ENCODE data around the gene TMEM52.

Gene TMEM52

DNA sequence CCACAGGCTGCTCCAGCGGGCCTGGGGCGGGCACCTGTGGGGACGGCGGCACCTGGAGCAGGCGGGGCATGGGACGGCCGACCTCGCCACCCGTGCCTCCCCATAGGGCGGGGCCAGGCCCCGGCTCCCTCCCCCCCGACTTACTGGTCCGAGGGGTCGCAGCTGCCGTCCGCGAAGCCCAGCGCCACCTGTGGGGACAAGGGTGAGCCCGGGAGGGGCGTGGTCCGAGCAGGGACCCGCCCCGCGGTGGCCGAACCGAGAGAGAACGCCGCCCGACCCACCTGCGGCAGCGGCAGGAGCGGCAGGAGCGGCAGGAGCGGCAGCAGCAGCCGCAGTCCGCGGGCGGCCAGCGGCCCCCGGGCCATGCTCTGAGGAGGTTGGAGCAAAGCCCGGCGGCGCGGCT is at the start of gene TMEM52:
Gene TMEM52 (minus strand): TSS at position 379 of the 403 bp plus-strand sequence. CDS start 14 bp downstream, at position 365.
- DNase-seq (ENCODE audit: low read depth) = no peak

DNA sequence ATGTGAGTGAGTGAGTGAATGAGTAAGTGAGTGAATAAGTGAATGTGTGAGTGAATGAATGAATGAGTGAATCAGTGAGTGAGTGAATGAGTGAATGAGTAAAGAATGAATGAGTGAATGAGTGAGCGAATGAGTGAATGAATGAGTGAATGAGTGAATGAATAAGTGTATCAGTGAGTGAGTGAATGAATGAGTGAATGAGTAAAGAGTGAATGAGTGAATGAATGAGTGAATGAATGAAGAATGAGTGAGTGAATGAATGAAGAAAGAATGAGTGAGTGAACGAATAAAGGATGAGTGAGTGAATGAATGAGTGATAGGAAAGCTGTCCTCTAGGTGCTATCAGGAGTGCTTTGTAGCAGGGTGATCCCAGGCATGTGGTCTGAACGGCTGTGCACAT is 48.8 kb upstream of the TMEM52 start:
- no peak for DNase-seq (ENCODE audit: low read depth)

DNA sequence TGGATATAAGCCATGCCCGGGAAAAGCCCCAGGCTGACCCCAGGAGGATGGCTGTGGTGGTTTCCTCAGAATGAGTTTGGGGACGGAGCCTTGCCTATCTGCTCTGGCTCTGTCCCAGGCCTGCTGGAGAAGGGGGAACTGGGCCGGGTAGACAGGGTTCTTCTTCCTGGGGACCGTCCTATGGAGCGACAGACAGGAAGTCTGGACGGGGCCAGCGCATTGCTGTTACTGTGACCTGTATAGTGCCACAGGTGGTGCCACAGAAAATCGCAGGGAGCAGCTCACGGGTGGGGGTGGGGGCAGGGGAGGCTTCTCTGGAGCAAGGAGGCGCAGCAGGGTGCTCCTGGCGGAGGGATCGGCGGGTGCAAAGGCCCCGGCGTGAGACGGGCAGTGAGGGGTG is 48.1 kb upstream of the TMEM52 start:
- DNase-seq (ENCODE audit: low read depth) = no peak

DNA sequence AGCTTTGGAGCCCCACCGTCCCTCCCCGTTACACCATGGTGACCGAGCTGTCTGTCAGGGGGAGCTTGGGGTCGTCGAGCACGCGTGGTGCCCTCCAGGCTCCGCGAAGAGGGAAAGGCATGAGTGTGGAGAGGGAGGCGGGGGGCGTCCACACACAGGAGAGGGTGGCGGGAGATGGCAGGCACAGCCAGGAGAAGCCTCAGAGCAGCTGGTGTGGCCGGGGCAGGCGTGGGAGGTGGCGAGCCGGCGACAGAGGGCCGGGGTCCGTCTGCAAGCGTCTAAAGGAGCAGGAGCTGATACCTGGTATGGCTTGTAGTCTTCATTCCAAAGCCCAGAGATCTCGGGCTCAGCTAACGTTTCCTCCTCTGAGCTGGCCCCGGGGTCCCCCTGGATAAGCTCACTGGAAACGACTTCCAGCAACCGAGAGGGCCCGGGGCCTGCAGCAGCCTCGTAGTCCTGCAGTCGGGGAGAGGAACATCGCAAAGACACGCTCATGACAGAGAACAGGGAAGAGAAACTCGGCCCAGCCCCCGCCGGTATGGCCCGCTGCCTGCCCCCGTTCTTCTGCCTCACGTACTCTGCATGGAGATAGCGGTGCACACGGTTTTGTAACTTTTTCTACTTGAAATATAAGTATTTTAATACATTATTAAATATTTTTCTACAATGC is 47.1 kb upstream of the TMEM52 start:
- DNase-seq (ENCODE audit: low read depth) = no peak

- no peak for DNase-seq (ENCODE audit: low read depth)
These were observed 46.5 kb upstream of the TMEM52 start for GRCh38 chr1:1965546-1965945.

DNA sequence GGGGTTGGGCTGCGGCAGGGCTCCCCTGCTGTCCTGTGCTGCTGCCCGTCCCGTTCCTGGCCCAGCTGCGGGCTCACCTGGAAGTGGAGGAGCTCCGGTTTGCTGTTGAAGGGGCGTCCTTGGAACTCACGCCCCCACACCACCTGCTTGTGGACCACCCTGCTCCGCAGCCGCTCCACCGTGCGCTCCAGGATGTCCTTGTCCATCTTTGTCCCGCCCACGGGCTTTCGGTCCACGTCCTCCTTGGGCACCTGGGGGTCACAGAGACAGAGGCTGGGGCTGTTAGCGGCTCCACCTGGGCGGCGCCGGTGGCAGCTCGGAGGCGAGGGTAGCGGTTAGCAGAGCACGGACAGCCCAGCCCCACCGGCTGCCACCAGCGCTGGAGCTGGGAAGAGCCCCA is 45.7 kb upstream of the TMEM52 start:
- no peak for DNase-seq (ENCODE audit: low read depth)

- DNase-seq (ENCODE audit: low read depth) = no peak
These were observed 44.5 kb upstream of the TMEM52 start for GRCh38 chr1:1963570-1963969.

GRCh38 chr1:1962752-1963151 is 43.7 kb upstream of the TMEM52 start:
- no peak for DNase-seq (ENCODE audit: low read depth)

DNA sequence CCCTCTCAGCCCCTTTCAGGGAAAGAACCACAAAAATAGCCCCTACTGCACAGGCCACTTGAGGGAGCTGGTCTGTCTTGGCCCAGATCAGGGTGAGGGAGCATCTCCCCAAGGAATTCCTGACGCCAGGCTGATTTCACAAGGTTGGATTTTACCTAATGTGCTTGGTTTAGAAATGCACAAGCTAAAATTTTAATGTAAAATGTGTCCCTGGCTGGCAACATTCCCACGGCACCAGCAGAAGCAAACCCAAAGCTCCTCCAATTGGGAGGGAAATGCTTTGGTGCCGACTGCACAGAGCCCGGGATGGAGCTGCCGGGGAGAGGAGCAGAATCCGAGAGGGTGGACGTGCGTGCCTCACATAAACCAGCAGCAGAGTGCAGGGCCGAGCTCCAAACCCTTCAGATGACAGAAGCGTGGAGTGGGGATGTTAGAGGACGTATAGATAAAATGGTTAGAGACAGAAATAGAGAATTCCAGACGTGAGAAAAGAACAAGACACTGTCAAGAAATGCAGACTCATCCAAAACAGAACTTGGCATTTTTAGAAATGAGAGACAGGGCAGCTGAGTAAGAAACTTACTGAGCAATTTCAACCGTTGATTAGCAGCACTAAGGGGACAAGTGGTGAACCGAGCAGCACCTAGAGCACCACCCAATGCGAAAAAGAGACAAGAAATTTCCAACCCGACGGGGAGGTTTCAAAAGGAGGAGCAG is 41.6 kb upstream of the TMEM52 start:
- DNase-seq (ENCODE audit: low read depth) = peak; percentile 55

- DNase-seq (ENCODE audit: low read depth) = peak; percentile 40
These were observed 40.9 kb upstream of the TMEM52 start for GRCh38 chr1:1959840-1960479.

DNA sequence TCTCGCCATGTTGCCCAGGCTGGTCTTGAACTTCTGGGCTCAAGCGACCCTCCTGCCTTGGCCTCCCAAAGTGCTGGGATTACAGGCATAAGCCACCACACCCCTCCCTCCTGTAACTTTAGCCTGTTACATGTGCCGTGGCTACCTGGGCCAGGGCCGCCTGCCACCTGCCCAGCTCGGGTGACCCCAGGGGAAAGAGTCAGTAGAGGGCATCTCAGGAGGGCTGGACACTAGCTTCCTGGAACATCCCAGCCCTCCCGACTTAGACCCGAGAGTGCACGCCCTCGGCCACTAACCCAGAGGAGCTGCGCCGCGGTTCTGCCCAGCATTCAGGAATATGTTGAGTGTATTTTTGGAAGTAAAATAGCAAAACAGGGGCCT is 40.4 kb upstream of the TMEM52 start:
- DNase-seq (ENCODE audit: low read depth) = no peak

DNA sequence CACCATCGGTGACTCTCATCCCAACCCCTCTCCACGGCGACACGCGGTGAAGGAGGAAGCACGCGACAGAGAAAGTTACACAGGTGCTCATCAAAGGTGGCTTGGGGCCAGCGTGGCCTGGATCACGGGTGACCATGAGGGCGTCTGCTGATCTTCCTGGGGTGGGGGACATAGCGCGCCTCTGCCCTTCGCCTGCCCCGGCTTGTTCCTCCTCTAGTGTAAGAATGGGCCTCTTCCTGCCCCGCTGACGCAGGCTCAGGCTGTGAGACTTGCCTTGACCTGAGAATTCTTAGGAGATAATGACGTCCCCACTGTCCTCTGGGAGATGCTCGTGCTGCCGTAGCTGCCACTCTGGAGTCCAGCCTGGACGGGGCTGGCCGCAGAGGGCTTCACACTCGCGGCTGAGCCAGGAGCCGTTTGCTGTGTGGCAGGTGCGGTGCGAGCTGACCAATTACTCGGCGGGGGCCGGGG is 39.0 kb upstream of the TMEM52 start:
- no peak for DNase-seq (ENCODE audit: low read depth)

DNA sequence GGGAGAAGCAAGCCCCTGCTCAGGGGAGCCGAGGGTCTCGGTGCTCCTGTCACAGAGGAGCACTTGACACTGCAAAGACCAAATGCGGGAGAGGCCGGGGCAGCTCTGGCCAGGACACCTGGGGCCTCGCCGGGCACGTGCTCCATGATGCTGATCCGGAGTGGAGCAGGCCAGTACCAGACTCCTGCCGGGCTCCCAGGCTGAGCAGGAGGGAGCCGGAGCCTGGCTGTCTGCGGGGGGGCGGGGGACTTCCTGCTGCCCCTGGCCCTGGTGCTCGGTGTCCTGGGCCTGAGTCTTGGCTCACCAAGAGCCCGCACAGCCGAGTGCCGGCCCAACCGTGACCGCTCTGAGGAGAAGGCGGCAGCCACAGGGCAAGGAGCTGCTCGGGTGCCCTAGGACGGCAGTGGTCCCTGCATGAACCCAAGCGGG is 38.5 kb upstream of the TMEM52 start:
- DNase-seq (ENCODE audit: low read depth) = no peak

DNA sequence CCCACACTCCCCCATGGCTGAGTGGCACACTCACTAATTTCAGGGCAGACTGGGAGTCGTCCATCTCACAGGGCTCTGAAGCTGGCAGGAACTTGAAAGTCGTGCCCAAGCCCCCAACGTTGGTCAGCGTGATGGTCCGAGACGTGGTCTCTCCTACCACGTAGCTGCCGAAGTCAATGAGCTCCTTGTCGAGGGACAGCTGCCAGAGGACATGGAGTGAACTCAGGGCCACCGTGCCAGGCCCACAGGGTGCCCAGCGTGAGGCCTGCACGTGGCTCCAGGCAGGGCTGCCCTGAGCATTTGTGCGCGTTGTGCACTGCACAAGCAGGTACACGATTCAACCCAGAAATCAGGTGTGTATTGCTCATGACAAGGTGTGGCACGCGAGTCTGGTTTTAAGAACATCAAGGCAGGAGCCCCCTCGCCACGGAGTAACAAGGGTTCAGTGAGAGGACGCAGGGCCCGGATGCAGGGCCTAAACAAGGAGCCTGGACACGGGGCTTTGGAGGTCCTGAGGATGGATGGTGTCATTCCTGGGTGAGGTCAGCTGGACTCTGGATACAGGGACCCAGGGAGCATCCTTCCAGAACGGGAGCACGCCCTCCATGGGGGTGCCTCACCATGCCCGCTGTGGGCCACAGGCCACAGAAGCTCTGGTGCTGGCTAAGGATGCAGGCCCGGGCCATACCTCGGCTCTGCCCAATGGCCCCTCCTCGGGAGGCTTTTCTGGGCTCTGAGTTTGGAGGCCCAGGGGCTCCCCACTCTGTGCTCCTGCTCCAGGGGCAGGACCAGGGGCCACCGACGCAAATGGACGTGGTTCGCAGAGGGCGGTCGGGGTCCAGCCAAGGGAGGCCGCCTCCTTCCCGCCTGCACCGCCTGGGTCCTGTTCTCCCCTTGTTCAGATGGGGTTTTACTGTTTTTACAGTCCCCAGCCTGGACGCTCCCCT is 37.8 kb upstream of the TMEM52 start:
- no peak for DNase-seq (ENCODE audit: low read depth)

- no peak for DNase-seq (ENCODE audit: low read depth)
These were observed 37.0 kb upstream of the TMEM52 start for GRCh38 chr1:1956101-1956500.

DNA sequence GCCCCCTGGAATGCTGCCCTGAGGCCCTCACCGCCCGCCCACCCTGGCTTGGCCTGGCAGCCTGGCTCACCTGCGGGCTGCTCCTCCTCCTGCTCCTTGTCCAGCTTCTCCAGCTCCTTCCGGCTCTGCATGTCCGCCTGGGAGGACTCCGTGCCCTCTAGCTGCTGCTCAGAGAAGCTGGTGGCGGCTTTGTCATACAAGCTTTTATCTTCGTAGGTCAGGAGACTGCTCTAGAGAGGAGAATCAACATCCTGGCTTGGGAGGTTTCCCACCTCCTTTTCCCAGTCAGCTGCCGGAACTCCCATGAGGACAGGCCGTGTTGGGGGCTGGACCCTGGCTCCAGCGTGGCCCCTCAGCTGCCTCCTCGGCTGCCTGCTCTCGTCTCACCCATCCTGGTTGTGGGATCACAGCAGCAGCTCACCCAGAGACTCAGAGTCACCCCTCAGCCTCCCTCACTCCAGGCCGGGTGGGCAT is 36.6 kb upstream of the TMEM52 start:
- no peak for DNase-seq (ENCODE audit: low read depth)

GRCh38 chr1:1954831-1955441 is 35.9 kb upstream of the TMEM52 start:
- DNase-seq (ENCODE audit: low read depth) = no peak

DNA sequence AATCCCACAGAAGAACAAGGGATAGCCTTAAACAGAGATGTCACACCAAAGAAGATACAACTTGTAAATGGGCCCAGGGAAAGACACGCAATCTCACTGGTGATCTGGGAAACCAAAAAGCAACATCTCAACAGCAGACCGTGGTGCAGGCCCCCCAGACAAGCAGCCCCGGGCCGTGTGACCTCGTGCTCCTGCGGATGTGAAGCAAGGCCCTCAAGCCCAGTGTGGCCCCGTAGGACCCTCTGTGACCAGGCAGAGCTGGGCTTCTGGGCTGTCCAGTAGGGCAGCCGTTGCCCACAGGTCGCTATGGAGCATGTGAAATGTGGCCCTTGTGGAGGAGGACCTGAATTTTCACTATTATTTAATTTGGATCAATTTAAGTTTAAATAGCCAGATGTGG is 34.9 kb upstream of the TMEM52 start:
- no peak for DNase-seq (ENCODE audit: low read depth)

DNA sequence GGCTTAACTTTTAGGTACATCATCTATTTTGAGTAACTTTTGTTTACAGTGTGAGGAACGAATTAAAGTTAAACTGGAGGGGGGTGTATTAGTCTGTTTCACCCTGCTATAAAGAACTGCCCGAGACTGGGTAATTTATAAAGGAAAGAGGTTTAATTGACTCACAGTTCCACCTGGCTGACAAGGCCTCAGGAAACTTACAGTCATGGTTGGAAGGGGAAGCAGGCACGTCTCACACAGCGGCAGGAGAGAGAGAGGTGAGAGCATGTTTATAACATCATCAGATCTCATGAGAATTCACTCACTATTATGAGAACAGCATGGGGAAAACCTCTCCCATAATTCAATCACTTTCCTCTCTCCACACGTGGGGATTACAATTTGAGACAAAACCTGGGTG is 31.9 kb upstream of the TMEM52 start:
- no peak for DNase-seq (ENCODE audit: low read depth)

DNA sequence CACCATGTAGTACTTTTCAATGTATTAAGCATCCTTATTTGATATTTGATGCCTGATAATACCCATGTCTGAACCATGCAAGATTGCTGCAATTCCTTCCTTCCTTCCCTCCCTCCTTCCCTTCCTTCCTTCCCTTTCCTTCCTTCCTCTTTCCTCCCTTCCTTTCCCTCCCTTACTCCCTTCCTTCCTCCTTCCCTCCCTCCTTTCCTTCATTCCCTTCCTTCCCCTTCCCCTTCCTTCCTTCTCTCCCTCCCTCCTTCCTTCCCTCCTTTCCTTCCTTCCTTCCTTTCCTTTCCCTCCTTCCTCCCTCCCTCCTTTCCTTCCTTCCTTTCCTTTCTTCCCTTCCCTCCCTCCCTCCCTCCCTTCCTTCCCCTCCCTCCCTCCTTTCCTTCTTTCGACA is 29.7 kb upstream of the TMEM52 start:
- no peak for DNase-seq (ENCODE audit: low read depth)

DNA sequence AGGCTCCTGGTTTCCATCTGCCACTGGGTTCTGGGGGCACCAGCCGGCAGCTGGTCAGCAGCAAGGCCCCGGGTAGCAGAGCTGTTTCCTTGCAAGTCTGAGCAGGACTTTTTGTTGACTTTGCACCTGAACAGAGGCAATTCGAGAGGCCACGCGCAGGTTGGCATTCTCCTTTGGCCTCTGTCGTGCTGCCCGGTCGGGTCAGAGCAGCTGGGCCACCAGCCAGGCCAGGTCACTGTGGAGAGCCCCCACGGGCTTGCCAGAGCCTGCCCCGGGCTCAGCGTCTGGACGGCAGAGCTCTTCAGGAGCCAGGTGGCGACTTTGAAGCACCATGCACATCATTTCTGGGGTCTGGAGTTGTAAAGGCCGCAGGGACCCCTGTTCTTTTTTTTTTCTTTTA is 28.4 kb upstream of the TMEM52 start:
- no peak for DNase-seq (ENCODE audit: low read depth)

DNA sequence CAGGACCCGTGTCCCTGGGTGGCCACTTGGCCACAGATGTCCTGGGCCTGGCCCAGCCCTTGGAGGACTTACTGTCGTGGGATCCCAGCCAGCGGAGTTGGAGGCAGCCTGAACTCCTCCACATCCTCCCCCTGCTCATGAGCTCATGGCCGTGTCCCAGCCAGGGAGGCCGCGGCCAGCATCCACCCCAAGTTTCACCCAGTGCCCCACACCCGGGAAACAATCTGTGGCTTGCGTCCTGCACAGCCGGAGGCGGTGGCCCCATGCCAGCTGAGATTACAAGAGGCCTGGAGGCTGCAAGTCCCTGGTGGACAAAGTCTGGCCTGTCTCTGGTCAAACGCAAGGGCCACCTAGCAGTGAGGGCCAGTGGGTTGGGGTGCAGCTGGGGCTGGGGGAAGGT is 27.5 kb upstream of the TMEM52 start:
- peak; percentile 18 for DNase-seq (ENCODE audit: low read depth)

Measured in fibroblast of gingiva (primary cell).